HCT116 (cell line): ENCODE data around the gene ALOXE3. TPM values are rescaled to one million over a fixed set of nuclear protein-coding genes. Genes with fewer than 3 reads are reported as not detected.
A peak's percentile ranks its signal among the peaks of the same experiment; 100 is the strongest.

Source experiments
- ATAC-seq: fragments of 200-7000 bp; cut with Tn5 transposase; 2 replicates; pipeline ENCODE4 v1.9.1; 2020; ENCODE audit warnings: mild to moderate bottlenecking, moderate library complexity
- BruUV-seq: library from RNA; stranded (reverse); fragments of 400-500 nt; replicated peaks from 2 replicates; lab custom pipeline; 2021; lab: Mats Ljungman, UMichigan
- CTCF ChIA-PET: fragments of 300-600 bp; sonication (Branson Sonifier 250); formaldehyde crosslinking; loops from one replicate; lab custom pipeline; 2021; ENCODE audit warnings: antibody characterized with exemption; lab: Charles Lee
- POLR2A ChIA-PET: fragments of 300-600, 350-600 bp; sonication (Branson Sonifier 250); formaldehyde crosslinking; loops from one replicate; lab custom pipeline; 2021; ENCODE audit warnings: antibody characterized with exemption; lab: Charles Lee
- RAD21 ChIA-PET, 2 experiments: fragments of 300-600 bp; sonication (Branson Sonifier 250); formaldehyde crosslinking; loops; one replicate each; lab custom pipeline; 2023; ENCODE audit warnings: low total read pairs in 2 of 2; ENCODE audit not compliant: uncharacterized antibody in 2 of 2, unreplicated experiment in 2 of 2, low non-redundant PET in 1 of 2; lab: Charles Lee
- DNase-seq: peaks from one replicate; pipeline ENCODE4 v3.0.0-alpha.2; 2010; ENCODE audit warnings: low read depth, low spot score
- H2AFZ ChIP-seq: fragments of 200-600 bp; shearing (Covaris generic), sonication (generic); 2 replicates; pipeline ENCODE4 v1.6.1; 2017; ENCODE audit warnings: low read depth, mixed run types, mixed read lengths, antibody characterized with exemption, low read length; ENCODE audit not compliant: poor library complexity, severe bottlenecking
- H3K27ac ChIP-seq: 2 replicates; pipeline ENCODE4 v1.5.1; 2012; ENCODE audit warnings: low read depth, low read length
- H3K27me3 ChIP-seq: fragments of 200-600 bp; sonication (generic); 2 replicates; pipeline ENCODE4 v1.6.1; 2016; ENCODE audit warnings: mixed run types, low read length, mixed read lengths; ENCODE audit not compliant: insufficient read depth
- H3K36me3 ChIP-seq, 2 experiments: fragments of 200-500 bp in 1 of 2; fragments of 200-600 bp in 1 of 2; sonication (Bioruptor generic) in 1 of 2; sonication (generic) in 1 of 2; 2 replicates each; pipeline versions ENCODE4 v1.5.1 to v1.6.1; 2014 to 2016; ENCODE audit warnings: low read length in 2 of 2, inconsistent platforms in 1 of 2, mixed read lengths in 1 of 2, mixed run types in 1 of 2; ENCODE audit not compliant: insufficient read depth in 2 of 2, control insufficient read depth in 1 of 2
- H3K4me1 ChIP-seq, 2 experiments: fragments of 200-600 bp in 1 of 2; sonication (generic) in 1 of 2; 2 replicates each; pipeline versions ENCODE4 v1.5.1 to v1.6.1; 2012 to 2017; ENCODE audit warnings: low read length in 2 of 2, inconsistent platforms in 1 of 2, mild to moderate bottlenecking in 1 of 2, mixed read lengths in 1 of 2, mixed run types in 1 of 2, moderate library complexity in 1 of 2; ENCODE audit not compliant: insufficient read depth in 2 of 2, control insufficient read depth in 1 of 2
- H3K4me2 ChIP-seq: fragments of 200-600 bp; sonication (generic); 2 replicates; pipeline ENCODE4 v1.6.1; 2017; ENCODE audit warnings: mixed run types, low read length, mixed read lengths
- H3K4me3 ChIP-seq, 2 experiments: fragments of 200-600 bp in 1 of 2; sonication (generic) in 1 of 2; replicated peaks in 1 of 2; 2 replicates each; pipeline ENCODE4 v1.5.1; 2011 to 2016; ENCODE audit warnings: low read length in 2 of 2, control low read depth in 1 of 2, low read depth in 1 of 2, mild to moderate bottlenecking in 1 of 2, mixed read lengths in 1 of 2, mixed run types in 1 of 2
- H3K79me2 ChIP-seq: fragments of 200-600 bp; sonication (generic); 2 replicates; pipeline ENCODE4 v1.6.1; 2017; ENCODE audit warnings: mild to moderate bottlenecking, mixed run types, low read length, moderate library complexity, mixed read lengths; ENCODE audit not compliant: insufficient read depth
- H3K9ac ChIP-seq: fragments of 200-600 bp; sonication (generic); 2 replicates; pipeline ENCODE4 v1.6.1; 2016; ENCODE audit warnings: low read length, mixed read lengths
- H3K9me2 ChIP-seq: fragments of 200-600 bp; sonication (generic), shearing (Covaris generic); 2 replicates; pipeline ENCODE4 v1.6.1; 2017; ENCODE audit warnings: mixed run types, mild to moderate bottlenecking, moderate library complexity; ENCODE audit not compliant: insufficient read depth
- H3K9me3 ChIP-seq, 2 experiments: fragments of 200-500 bp in 1 of 2; fragments of 200-600 bp in 1 of 2; sonication (Bioruptor generic) in 1 of 2; sonication (generic) in 1 of 2; 2 replicates each; pipeline ENCODE4 v1.6.1; 2014 to 2017; ENCODE audit warnings: low read length in 2 of 2, mixed read lengths in 2 of 2, inconsistent platforms in 1 of 2, low read depth in 1 of 2, mild to moderate bottlenecking in 1 of 2, mixed run types in 1 of 2, moderate library complexity in 1 of 2; ENCODE audit not compliant: control insufficient read depth in 1 of 2, insufficient read depth in 1 of 2
- H4K20me1 ChIP-seq: fragments of 200-600 bp; sonication (generic), shearing (Covaris generic); 2 replicates; pipeline ENCODE4 v1.6.1; 2017; ENCODE audit warnings: mixed run types, mild to moderate bottlenecking, moderate library complexity; ENCODE audit not compliant: insufficient read depth
- ATF3 ChIP-seq: IDR thresholded peaks from 2 replicates; pipeline ENCODE4 v1.6.1; 2012
- CEBPB ChIP-seq: IDR thresholded peaks from 2 replicates; pipeline ENCODE4 v1.6.1; 2012; ENCODE audit warnings: low read depth
- CTCF ChIP-seq, 3 experiments: fragments of 200-600 bp in 1 of 3; sonication (generic) in 1 of 3; IDR thresholded peaks in 2 of 3; conservative IDR thresholded peaks in 1 of 3; 2 replicates each; pipeline ENCODE4 v1.5.1; 2012 to 2017; ENCODE audit warnings: low read depth in 2 of 3, low read length in 2 of 3, antibody characterized with exemption in 1 of 3, borderline replicate concordance in 1 of 3, control low read depth in 1 of 3, mild to moderate bottlenecking in 1 of 3, mixed read lengths in 1 of 3, mixed run types in 1 of 3, moderate library complexity in 1 of 3; ENCODE audit not compliant: insufficient read depth in 1 of 3
- EGR1 ChIP-seq: IDR thresholded peaks from 2 replicates; pipeline ENCODE4 v1.6.1; 2012; ENCODE audit warnings: low read depth
- ELF1 ChIP-seq: IDR thresholded peaks from 2 replicates; pipeline ENCODE4 v1.6.1; 2012; ENCODE audit warnings: low read depth, borderline replicate concordance
- EZH2phosphoT487 ChIP-seq: fragments of 200-600 bp; IDR thresholded peaks from 2 replicates; pipeline ENCODE4 v1.6.1; 2018; ENCODE audit warnings: antibody characterized with exemption, borderline replicate concordance
- FOSL1 ChIP-seq: IDR thresholded peaks from 2 replicates; pipeline ENCODE4 v1.6.1; 2012; ENCODE audit warnings: low read depth
- POLR2AphosphoS5 ChIP-seq: IDR thresholded peaks from 2 replicates; pipeline ENCODE4 v1.6.1; 2011; ENCODE audit warnings: mild to moderate bottlenecking, low read depth, low read length, moderate library complexity
- REST ChIP-seq: IDR thresholded peaks from 2 replicates; pipeline ENCODE4 v1.6.1; 2012; ENCODE audit warnings: low read depth
- SIN3A ChIP-seq: IDR thresholded peaks from 2 replicates; pipeline ENCODE4 v1.6.1; 2012; ENCODE audit warnings: low read depth
- SP1 ChIP-seq: IDR thresholded peaks from 2 replicates; pipeline ENCODE4 v1.6.1; 2012; ENCODE audit warnings: low read depth
- ZNF274 ChIP-seq: fragments of 200-500 bp; sonication (Bioruptor generic); IDR thresholded peaks from 2 replicates; pipeline ENCODE4 v1.6.1; 2014; ENCODE audit warnings: mild to moderate bottlenecking, low read depth, low read length, inconsistent platforms
- intact Hi-C: fragments of 100-400 bp; cut with micrococcal nuclease; formaldehyde crosslinking; loops from 2 replicates; pipeline ENCODE4 v1.10.0; 2022
- total RNA-seq: library from RNA; stranded (reverse); gene quantifications from one replicate; pipeline ENCODE4 v1.2.1, GENCODE V29; 2021; ENCODE audit not compliant: unreplicated experiment

Gene ALOXE3
- total RNA-seq, 1 experiment from 2014 or later, result 3.5 TPM

- CTCF ChIA-PET, result interaction anchor here (1.6 kb wide), 1 partner anchor 10 kb away, joined by 4 read pairs; no protein-coding TSS in a partner anchor
- H3K9me3 ChIP-seq, result no peaks in the 10 kb centered on the region
- H3K4me1 ChIP-seq, result peaks cover 17 to 47% of the 10 kb centered on the region in 2 experiments
- H3K27me3 ChIP-seq, result no peaks in the 10 kb centered on the region
- no peaks in the 10 kb centered on the region for H3K79me2 ChIP-seq
- TF ChIP-seq ZNF274 (no peak), POLR2AphosphoS5 (no peak), ELF1 (no peak), SP1 (no peak), EZH2phosphoT487 (no peak), FOSL1 (no peak)
- no TSS peak for BruUV-seq
- peak overlapping the region; percentile 63; the same call in 1 of the 2 replicates for H3K27ac ChIP-seq
- no peaks in the 10 kb centered on the region for H3K9me2 ChIP-seq
- POLR2A ChIA-PET, result interaction anchor here (1.1 to 1.9 kb wide), 2 partner anchors 10 to 13 kb away, joined by 4 read pairs; no protein-coding TSS in a partner anchor
- no peak overlapping the region for H2AFZ ChIP-seq
- no peak overlapping the region for H3K4me3 ChIP-seq
- H3K9ac ChIP-seq, result no peak overlapping the region
- DNase-seq, result no peak
- 0 out of 2 replicates have a peak, but pooled peaks cover 6% of the 10 kb centered on the region for H4K20me1 ChIP-seq
- peaks cover 12 to 40% of the 10 kb centered on the region in 2 experiments for H3K36me3 ChIP-seq
- RAD21 ChIA-PET, result no interaction called here
- no peak overlapping the region for H3K4me2 ChIP-seq
- ATAC-seq, result no peak
- intact Hi-C loops, result no loop called here
Measured at GRCh38 chr17:8141045-8141444, 22.7 kb upstream of the ALOXE3 start.

GRCh38 chr17:8140065-8141029 is 22.0 kb upstream of the ALOXE3 start:
- no peaks in the 10 kb centered on the region for H3K27me3 ChIP-seq
- ATAC-seq (no peak), DNase-seq (no peak)
- H3K36me3 ChIP-seq, result peaks cover 9 to 33% of the 10 kb centered on the region in 2 experiments
- ChIA-PET CTCF (interaction anchor here (1.6 kb wide), 1 partner anchor 11 kb away, joined by 4 read pairs; no protein-coding TSS in a partner anchor), POLR2A (interaction anchor here (0.8 to 3.7 kb wide), 7 partner anchors 10 to 81 kb away, joined by 3 to 25 read pairs (median 4); no protein-coding TSS in a partner anchor), RAD21 (interaction anchor here in 1 of 2 experiments (1.1 kb wide), 1 partner anchor 83 kb away, joined by 4 read pairs; no protein-coding TSS in a partner anchor)
- no peaks in the 10 kb centered on the region for H3K9me3 ChIP-seq
- H4K20me1 ChIP-seq, result 0 out of 2 replicates have a peak, but pooled peaks cover 6% of the 10 kb centered on the region
- TSS peak; percentile 29 for BruUV-seq
- no peak overlapping the region for H3K4me3 ChIP-seq
- no peak overlapping the region for H2AFZ ChIP-seq
- H3K9me2 ChIP-seq, result no peaks in the 10 kb centered on the region
- H3K27ac ChIP-seq, result peak overlapping the region; percentile 63
- intact Hi-C loops, result no loop called here
- H3K9ac ChIP-seq, result no peak overlapping the region
- H3K4me2 ChIP-seq, result peak overlapping the region; percentile 77; the same call in 1 of the 2 replicates
- H3K79me2 ChIP-seq, result no peaks in the 10 kb centered on the region
- H3K4me1 ChIP-seq, result peaks cover 17 to 47% of the 10 kb centered on the region in 2 experiments
- TF ChIP-seq REST (no peak), CEBPB (no peak), EZH2phosphoT487 (no peak), EGR1 (no peak), ATF3 (no peak), CTCF (IDR thresholded peaks at IDR 0.05 in 2 of 3, conservative IDR thresholded peaks at IDR 0.05 in 1 of 3; ENCODE audit: borderline replicate concordance in 1 of 3, insufficient read depth in 1 of 3, low read depth in 2 of 3, low read length in 2 of 3) (no peak), SIN3A (no peak)
